Naive B cell (primary cell): ENCODE measurements around the gene MORF4L2. TPM values are rescaled to one million over a fixed set of nuclear protein-coding genes. Genes with fewer than 3 reads are reported as not detected.
A peak's percentile ranks its signal among the peaks of the same experiment; 100 is the strongest.
"Not testable (repeated sequence)": the region's sequence is repeated elsewhere in the genome, so short reads cannot be mapped to it uniquely, and the experiment has no call there.

Source experiments
- ATAC-seq, 2 donors: fragments of 150-1000 bp; cut with Tn5 transposase; 2 replicates each; pipeline ENCODE4 v1.10.0; 2021; ENCODE audit warnings: low read depth in 2 of 2, mild to moderate bottlenecking in 2 of 2, moderate library complexity in 2 of 2
- DNase-seq: peaks from one replicate; pipeline ENCODE4 v3.0.0; 2022
- H3K27ac Mint-ChIP-seq, 6 donors: one replicate each; pipeline ENCODE4 v1.8.0; 2020 to 2022; ENCODE audit warnings: mild to moderate bottlenecking in 6 of 6, mixed read lengths in 6 of 6, moderate library complexity in 5 of 6, inconsistent platforms in 2 of 6
- H3K27me3 Mint-ChIP-seq, 3 donors: one replicate each; pipeline ENCODE4 v1.8.0; 2021 to 2022; ENCODE audit warnings: mixed read lengths in 3 of 3, mild to moderate bottlenecking in 1 of 3
- H3K36me3 Mint-ChIP-seq, 2 donors: one replicate each; pipeline ENCODE4 v1.8.0; 2020 to 2022; ENCODE audit warnings: mixed read lengths in 2 of 2, inconsistent platforms in 1 of 2, mild to moderate bottlenecking in 1 of 2
- H3K4me1 Mint-ChIP-seq, 3 donors: one replicate each; pipeline ENCODE4 v1.8.0; 2020 to 2022; ENCODE audit warnings: mixed read lengths in 3 of 3, inconsistent platforms in 1 of 3, mild to moderate bottlenecking in 1 of 3, moderate library complexity in 1 of 3
- H3K4me3 Mint-ChIP-seq, 8 donors: one replicate each; pipeline ENCODE4 v1.8.0; 2020 to 2022; ENCODE audit warnings: mild to moderate bottlenecking in 8 of 8, mixed read lengths in 8 of 8, moderate library complexity in 8 of 8, inconsistent platforms in 2 of 8
- H3K9me3 Mint-ChIP-seq, 7 donors: one replicate each; pipeline ENCODE4 v1.8.0; 2020 to 2022; ENCODE audit warnings: mixed read lengths in 7 of 7, mild to moderate bottlenecking in 5 of 7, inconsistent platforms in 2 of 7, moderate library complexity in 1 of 7
- polyA plus RNA-seq, 6 donors: library from polyadenylated mRNA; unstranded; fragments of 300-500 nt; fragmentation: Illumina TruSeq; gene quantifications; one replicate each; pipeline ENCODE4 v1.2.3, GENCODE V29; 2021; ENCODE audit warnings: low read depth in 6 of 6

MORF4L2 gene
- polyA plus RNA-seq, 6 donors from 2014 or later = 56.4 to 82.9 (median 73.1) TPM

- no peak for DNase-seq
- Mint-ChIP-seq H3K27ac (peak overlapping the region in 2 of 6 donors; percentile 15 to 71), H3K36me3 (no peaks in the 10 kb centered on the region), H3K9me3 (peaks cover 0 to 5% (median 0%) of the 10 kb centered on the region in 7 donors), H3K27me3 (peaks cover 10 to 28% (median 15%) of the 10 kb centered on the region in 3 donors), H3K4me1 (peaks cover 0 to 5% (median 0%) of the 10 kb centered on the region in 3 donors), H3K4me3 (no peak overlapping the region)
- no peak for ATAC-seq
Measured at GRCh38 chrX:103666202-103667107, 20.0 kb downstream of the MORF4L2 start.

GRCh38 chrX:103663981-103664762 is 22.3 kb downstream of the MORF4L2 start:
- ATAC-seq = no peak
- H3K9me3 Mint-ChIP-seq = peaks cover 0 to 9% (median 2%) of the 10 kb centered on the region in 7 donors
- no peaks in the 10 kb centered on the region for H3K36me3 Mint-ChIP-seq

GRCh38 chrX:103659460-103659859 is 27.0 kb downstream of the MORF4L2 start:
- not testable (repeated sequence) for H3K9me3 Mint-ChIP-seq, DNase-seq, H3K4me3 Mint-ChIP-seq, H3K4me1 Mint-ChIP-seq, H3K36me3 Mint-ChIP-seq, ATAC-seq, H3K27ac Mint-ChIP-seq
- H3K27me3 Mint-ChIP-seq = peaks cover 21 to 40% (median 24%) of the 10 kb centered on the region in 3 donors

More at GRCh38 chrX:103663981-103664762, 22.3 kb downstream of the MORF4L2 start:
- H3K4me3 Mint-ChIP-seq = no peak overlapping the region
- no peak for DNase-seq
- H3K27me3 Mint-ChIP-seq = peaks cover 11 to 44% (median 29%) of the 10 kb centered on the region in 3 donors
- peak overlapping the region in 1 of 6 donors; percentile 49 for H3K27ac Mint-ChIP-seq
- H3K4me1 Mint-ChIP-seq = peaks cover 0 to 5% (median 0%) of the 10 kb centered on the region in 3 donors

GRCh38 chrX:103658681-103659433 is 27.6 kb downstream of the MORF4L2 start:
- Mint-ChIP-seq H3K4me1 (peaks cover 0 to 2% (median 0%) of the 10 kb centered on the region in 3 donors), H3K27me3 (peaks cover 17 to 34% (median 18%) of the 10 kb centered on the region in 3 donors), H3K36me3 (no peaks in the 10 kb centered on the region), H3K4me3 (no peak overlapping the region), H3K9me3 (peaks cover 0 to 7% (median 2%) of the 10 kb centered on the region in 7 donors), H3K27ac (no peak overlapping the region)
- no peak for DNase-seq
- ATAC-seq = no peak

- H3K27ac Mint-ChIP-seq, H3K9me3 Mint-ChIP-seq, H3K4me1 Mint-ChIP-seq, ATAC-seq, H3K36me3 Mint-ChIP-seq, DNase-seq, H3K4me3 Mint-ChIP-seq: not testable (repeated sequence)
- peaks cover 11 to 29% (median 16%) of the 10 kb centered on the region in 3 donors for H3K27me3 Mint-ChIP-seq
Measured at GRCh38 chrX:103657066-103657465, 29.4 kb downstream of the MORF4L2 start.

- DNase-seq = no peak
- no peak for ATAC-seq
- Mint-ChIP-seq H3K9me3 (peaks cover 0 to 7% (median 2%) of the 10 kb centered on the region in 7 donors), H3K27me3 (peaks cover 11 to 29% (median 16%) of the 10 kb centered on the region in 3 donors), H3K36me3 (no peaks in the 10 kb centered on the region), H3K4me1 (no peaks in the 10 kb centered on the region), H3K4me3 (no peak overlapping the region), H3K27ac (peak overlapping the region in 1 of 6 donors; percentile 12)
Measured at GRCh38 chrX:103656617-103657016, 29.9 kb downstream of the MORF4L2 start.

GRCh38 chrX:103655230-103656000 is 31.1 kb downstream of the MORF4L2 start:
- not testable (repeated sequence) for DNase-seq, H3K36me3 Mint-ChIP-seq, H3K4me1 Mint-ChIP-seq, H3K9me3 Mint-ChIP-seq, ATAC-seq, H3K27ac Mint-ChIP-seq, H3K4me3 Mint-ChIP-seq
- H3K27me3 Mint-ChIP-seq = peaks cover 10 to 20% (median 11%) of the 10 kb centered on the region in 3 donors

GRCh38 chrX:103651151-103651773 is 35.2 kb downstream of the MORF4L2 start:
- peaks cover 0 to 10% (median 4%) of the 10 kb centered on the region in 7 donors for H3K9me3 Mint-ChIP-seq
- no peak overlapping the region for H3K27ac Mint-ChIP-seq
- ATAC-seq (no peak), DNase-seq (no peak)
- no peaks in the 10 kb centered on the region for H3K36me3 Mint-ChIP-seq
- no peaks in the 10 kb centered on the region for H3K4me1 Mint-ChIP-seq
- H3K27me3 Mint-ChIP-seq = peaks cover 0 to 9% (median 0%) of the 10 kb centered on the region in 3 donors
- no peak overlapping the region for H3K4me3 Mint-ChIP-seq

- no peak for DNase-seq
- Mint-ChIP-seq H3K27ac (no peak overlapping the region), H3K27me3 (peaks cover 4 to 34% (median 17%) of the 10 kb centered on the region in 3 donors), H3K36me3 (no peaks in the 10 kb centered on the region), H3K4me1 (no peaks in the 10 kb centered on the region), H3K4me3 (no peak overlapping the region), H3K9me3 (peaks cover 0 to 10% (median 3%) of the 10 kb centered on the region in 7 donors)
- ATAC-seq = no peak
Measured at GRCh38 chrX:103647630-103648029, 38.9 kb downstream of the MORF4L2 start.

- Mint-ChIP-seq H3K27ac (no peak overlapping the region), H3K9me3 (peaks cover 0 to 10% (median 3%) of the 10 kb centered on the region in 7 donors), H3K27me3 (peaks cover 4 to 47% (median 21%) of the 10 kb centered on the region in 3 donors), H3K4me3 (no peak overlapping the region), H3K36me3 (no peaks in the 10 kb centered on the region), H3K4me1 (no peaks in the 10 kb centered on the region)
- DNase-seq (no peak), ATAC-seq (no peak)
Measured at GRCh38 chrX:103644125-103644524, 42.4 kb downstream of the MORF4L2 start.

GRCh38 chrX:103640401-103641155 is 45.9 kb downstream of the MORF4L2 start:
- no peaks in the 10 kb centered on the region for H3K36me3 Mint-ChIP-seq
- DNase-seq (no peak), ATAC-seq (no peak)
- no peaks in the 10 kb centered on the region for H3K4me1 Mint-ChIP-seq
- no peak overlapping the region for H3K4me3 Mint-ChIP-seq
- H3K9me3 Mint-ChIP-seq = peaks cover 0 to 3% (median 0%) of the 10 kb centered on the region in 7 donors
- peak overlapping the region in 2 of 6 donors; percentile 17 to 70 for H3K27ac Mint-ChIP-seq
- H3K27me3 Mint-ChIP-seq = peaks cover 4 to 38% (median 21%) of the 10 kb centered on the region in 3 donors
